Loucy (cell line): ENCODE results near the gene COBLL1.

ENCODE experiments used
- H2AFZ ChIP-seq: fragments of 200-600 bp; sonication (generic); 2 replicates; pipeline ENCODE4 v1.6.0; 2016; ENCODE audit warnings: antibody characterized with exemption, mild to moderate bottlenecking, low read length, moderate library complexity
- H3F3A ChIP-seq: fragments of 200-600 bp; 2 replicates; pipeline ENCODE4 v1.6.0; 2016; ENCODE audit warnings: antibody characterized with exemption, low read depth, mild to moderate bottlenecking
- H3K27me3 ChIP-seq: fragments of 200-600 bp; sonication (generic); 2 replicates; pipeline ENCODE4 v1.6.1; 2014; ENCODE audit warnings: low read length, mild to moderate bottlenecking; ENCODE audit not compliant: insufficient read depth, poor library complexity, severe bottlenecking
- H3K36me3 ChIP-seq: fragments of 200-600 bp; sonication (generic); 2 replicates; pipeline ENCODE4 v1.6.1; 2016; ENCODE audit warnings: low read length; ENCODE audit not compliant: insufficient read depth
- H3K4me1 ChIP-seq: fragments of 200-600 bp; sonication (generic); 2 replicates; pipeline ENCODE4 v1.5.1; 2014; ENCODE audit warnings: low read length, mild to moderate bottlenecking; ENCODE audit not compliant: insufficient read depth, poor library complexity, severe bottlenecking
- H3K4me2 ChIP-seq: fragments of 200-600 bp; sonication (generic); 2 replicates; pipeline ENCODE4 v1.6.0; 2014; ENCODE audit warnings: antibody characterized with exemption, low read length, low read depth, mild to moderate bottlenecking; ENCODE audit not compliant: poor library complexity, severe bottlenecking
- H3K4me3 ChIP-seq: fragments of 200-600 bp; sonication (generic); 2 replicates; pipeline ENCODE4 v1.5.1; 2014; ENCODE audit warnings: low read length, mild to moderate bottlenecking, mixed read lengths; ENCODE audit not compliant: poor library complexity, severe bottlenecking
- H3K79me2 ChIP-seq: fragments of 200-600 bp; sonication (generic); 2 replicates; pipeline ENCODE4 v1.6.1; 2014; ENCODE audit warnings: low read length; ENCODE audit not compliant: insufficient read depth
- H3K9ac ChIP-seq: fragments of 200-600 bp; sonication (generic); 2 replicates; pipeline ENCODE4 v1.6.0; 2014; ENCODE audit warnings: mild to moderate bottlenecking, low read depth, low read length, moderate library complexity; ENCODE audit not compliant: poor library complexity, severe bottlenecking
- H3K9me2 ChIP-seq: fragments of 200-600 bp; sonication (generic); replicated peaks from 2 replicates; pipeline ENCODE4 v1.6.1; 2016; ENCODE audit warnings: low read depth, low read length, mixed read lengths
- H3K9me3 ChIP-seq: fragments of 200-600 bp; sonication (generic); 2 replicates; pipeline ENCODE4 v1.6.1; 2014; ENCODE audit warnings: mild to moderate bottlenecking, antibody characterized with exemption, low read length, low read depth; ENCODE audit not compliant: insufficient read depth
- H4K20me1 ChIP-seq: fragments of 200-600 bp; sonication (generic); 2 replicates; pipeline ENCODE4 v1.6.0; 2014; ENCODE audit warnings: antibody characterized with exemption, low read length, mild to moderate bottlenecking; ENCODE audit not compliant: insufficient read depth, poor library complexity, severe bottlenecking
- EZH2phosphoT487 ChIP-seq: fragments of 200-600 bp; IDR thresholded peaks from 2 replicates; pipeline ENCODE4 v1.6.1; 2018; ENCODE audit warnings: antibody characterized with exemption, mild to moderate bottlenecking, moderate library complexity, borderline replicate concordance
- TF ChIP-seq, protein P1 (sequence below): fragments of 200-600 bp; sonication (generic); conservative IDR thresholded peaks from 2 replicates; pipeline ENCODE4 v1.5.1; 2014; ENCODE audit warnings: mild to moderate bottlenecking, antibody characterized with exemption, low read length

Gene COBLL1

DNA sequence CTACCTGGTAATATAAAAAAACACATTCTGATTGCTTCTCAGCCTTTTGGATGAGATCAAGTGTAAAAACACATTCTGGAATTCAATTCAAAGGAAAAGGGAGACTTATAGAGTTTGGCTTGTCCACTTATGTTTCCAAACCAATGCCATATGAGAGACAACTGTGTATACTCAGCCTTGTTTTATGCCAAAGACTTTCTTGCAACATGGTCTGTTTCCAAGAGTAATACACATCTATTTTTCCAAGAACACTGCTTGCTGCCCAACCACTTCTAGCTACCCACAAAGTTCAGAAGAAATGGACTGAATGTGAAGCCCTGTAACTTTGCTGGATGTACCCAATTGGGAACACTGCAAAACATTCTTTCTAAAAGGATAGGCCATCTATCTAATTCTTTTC lies 172.3 kb downstream of the COBLL1 start:
- Histone ChIP-seq H3F3A (no peaks in the 10 kb centered on the region), H3K4me1 (peaks cover 3% of the 10 kb centered on the region), H3K79me2 (no peaks in the 10 kb centered on the region), H2AFZ (no peak overlapping the region), H3K27me3 (no peaks in the 10 kb centered on the region), H3K9ac (no peak overlapping the region), H3K4me3 (no peak overlapping the region), H3K36me3 (no peaks in the 10 kb centered on the region), H4K20me1 (no peaks in the 10 kb centered on the region), H3K9me3 (no peaks in the 10 kb centered on the region), H3K9me2 (no peaks in the 10 kb centered on the region), H3K4me2 (no peak overlapping the region)
- TF ChIP-seq, protein P1, sequence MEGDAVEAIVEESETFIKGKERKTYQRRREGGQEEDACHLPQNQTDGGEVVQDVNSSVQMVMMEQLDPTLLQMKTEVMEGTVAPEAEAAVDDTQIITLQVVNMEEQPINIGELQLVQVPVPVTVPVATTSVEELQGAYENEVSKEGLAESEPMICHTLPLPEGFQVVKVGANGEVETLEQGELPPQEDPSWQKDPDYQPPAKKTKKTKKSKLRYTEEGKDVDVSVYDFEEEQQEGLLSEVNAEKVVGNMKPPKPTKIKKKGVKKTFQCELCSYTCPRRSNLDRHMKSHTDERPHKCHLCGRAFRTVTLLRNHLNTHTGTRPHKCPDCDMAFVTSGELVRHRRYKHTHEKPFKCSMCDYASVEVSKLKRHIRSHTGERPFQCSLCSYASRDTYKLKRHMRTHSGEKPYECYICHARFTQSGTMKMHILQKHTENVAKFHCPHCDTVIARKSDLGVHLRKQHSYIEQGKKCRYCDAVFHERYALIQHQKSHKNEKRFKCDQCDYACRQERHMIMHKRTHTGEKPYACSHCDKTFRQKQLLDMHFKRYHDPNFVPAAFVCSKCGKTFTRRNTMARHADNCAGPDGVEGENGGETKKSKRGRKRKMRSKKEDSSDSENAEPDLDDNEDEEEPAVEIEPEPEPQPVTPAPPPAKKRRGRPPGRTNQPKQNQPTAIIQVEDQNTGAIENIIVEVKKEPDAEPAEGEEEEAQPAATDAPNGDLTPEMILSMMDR, result no peak
- no peak for TF ChIP-seq EZH2phosphoT487

- no peak overlapping the region for H3K4me3 ChIP-seq
- no peaks in the 10 kb centered on the region for H3K27me3 ChIP-seq
- no peaks in the 10 kb centered on the region for H3K9me2 ChIP-seq
- TF ChIP-seq EZH2phosphoT487, result no peak
- TF ChIP-seq, protein P1, result no peak
- H3K9me3 ChIP-seq, result no peaks in the 10 kb centered on the region
- H2AFZ ChIP-seq, result no peak overlapping the region
- no peaks in the 10 kb centered on the region for H4K20me1 ChIP-seq
- no peaks in the 10 kb centered on the region for H3K79me2 ChIP-seq
- no peaks in the 10 kb centered on the region for H3K36me3 ChIP-seq
- H3K4me2 ChIP-seq, result no peak overlapping the region
- no peak overlapping the region for H3K9ac ChIP-seq
- H3K4me1 ChIP-seq, result peaks cover 3% of the 10 kb centered on the region
- H3F3A ChIP-seq, result no peaks in the 10 kb centered on the region
These were observed 174.1 kb downstream of the COBLL1 start for GRCh38 chr2:164667566-164667965.

- Histone ChIP-seq H3K79me2 (no peaks in the 10 kb centered on the region), H4K20me1 (no peaks in the 10 kb centered on the region), H3K4me2 (no peak overlapping the region), H3K9me3 (no peaks in the 10 kb centered on the region), H2AFZ (no peak overlapping the region), H3K9ac (no peak overlapping the region), H3K4me3 (no peak overlapping the region), H3K9me2 (no peaks in the 10 kb centered on the region), H3K27me3 (no peaks in the 10 kb centered on the region), H3K36me3 (no peaks in the 10 kb centered on the region), H3F3A (no peaks in the 10 kb centered on the region), H3K4me1 (peaks cover 3% of the 10 kb centered on the region)
- no peak for TF ChIP-seq EZH2phosphoT487
- TF ChIP-seq, protein P1, result no peak
These were observed 177.6 kb downstream of the COBLL1 start for GRCh38 chr2:164664070-164664469.
